HG02642 (cell line): ENCODE data around the gene SCP2D1.

Experiments used
- ATAC-seq: cut with Tn5 transposase; IDR thresholded peaks from one replicate; pipeline ENCODE4 v1.9.1; 2021; ENCODE audit warnings: mild to moderate bottlenecking; ENCODE audit not compliant: unreplicated experiment, poor library complexity

Gene SCP2D1

DNA sequence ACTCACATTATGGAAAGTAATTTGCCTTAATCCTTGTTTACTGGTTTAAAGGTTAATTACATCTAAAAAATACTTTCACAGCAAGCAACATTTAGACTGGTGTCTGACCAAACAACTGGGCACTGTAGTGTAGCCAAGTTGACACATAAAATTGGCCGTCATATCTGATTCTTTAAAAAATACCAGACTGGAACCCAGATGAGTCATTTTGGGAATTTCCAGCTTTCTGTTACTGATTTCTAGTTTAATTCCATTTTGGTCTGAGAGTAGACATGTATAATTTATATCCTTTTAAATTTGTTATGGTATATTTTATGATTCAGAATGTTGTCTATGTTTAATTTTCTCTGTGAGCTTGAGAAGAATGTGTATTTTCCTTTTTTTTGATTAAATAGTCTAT is 44.1 kb downstream of the SCP2D1 start:
- no peak for ATAC-seq

DNA sequence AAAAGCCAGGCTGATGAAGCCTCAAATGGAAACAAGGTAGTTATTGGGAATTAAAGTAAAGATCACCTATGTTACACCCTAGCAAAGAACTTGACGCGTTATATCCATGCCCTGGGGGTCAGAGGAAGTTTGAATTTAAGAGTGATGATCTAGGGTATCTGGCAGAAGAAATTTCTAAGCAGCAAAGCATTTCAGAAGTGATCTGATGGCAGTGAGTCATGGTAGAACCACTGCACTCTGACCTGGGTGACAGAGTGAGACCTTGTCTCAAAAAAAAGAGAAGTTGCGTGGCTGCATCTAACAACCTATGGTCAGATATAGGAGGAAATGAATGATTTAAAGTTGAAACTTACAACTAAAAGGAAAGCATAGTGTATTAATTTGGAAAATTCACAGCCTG is 45.2 kb downstream of the SCP2D1 start:
- no peak for ATAC-seq
